ENCODE data around the gene DGCR6L.
"Not testable (repeated sequence)": the region's sequence is repeated elsewhere in the genome, so short reads cannot be mapped to it uniquely, and the experiment has no call there.

The DGCR6L gene

GRCh38 chr22:20273758-20274181 lies 46.1 kb downstream of the DGCR6L start:
- no peak for FAIRE-seq

DNA sequence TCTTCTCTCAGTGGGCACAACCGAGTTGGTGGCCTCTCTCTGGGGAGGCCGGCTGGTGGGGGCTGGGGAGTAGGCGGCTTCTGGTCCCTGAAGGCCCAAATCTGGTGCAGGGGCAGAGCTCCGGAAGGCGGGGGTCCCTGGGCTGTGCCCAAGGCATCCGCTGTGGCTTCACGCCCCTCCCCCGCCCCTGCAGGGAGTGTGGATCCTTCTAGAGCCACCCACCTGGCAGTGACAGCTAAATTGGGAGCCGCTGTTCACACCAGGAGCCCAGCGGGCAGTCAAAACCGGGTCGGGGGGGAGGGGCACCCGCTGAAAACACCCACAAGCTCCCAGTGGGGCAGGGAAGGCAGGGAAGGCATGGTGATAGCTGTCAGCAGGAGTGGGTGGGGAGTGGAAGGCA lies 47.2 kb downstream of the DGCR6L start:
- FAIRE-seq, result no peak

- FAIRE-seq, result no peak
Measured at GRCh38 chr22:20272174-20272573, 47.7 kb downstream of the DGCR6L start.

GRCh38 chr22:20271114-20271994 lies 48.5 kb downstream of the DGCR6L start:
- FAIRE-seq, result no peak

DNA sequence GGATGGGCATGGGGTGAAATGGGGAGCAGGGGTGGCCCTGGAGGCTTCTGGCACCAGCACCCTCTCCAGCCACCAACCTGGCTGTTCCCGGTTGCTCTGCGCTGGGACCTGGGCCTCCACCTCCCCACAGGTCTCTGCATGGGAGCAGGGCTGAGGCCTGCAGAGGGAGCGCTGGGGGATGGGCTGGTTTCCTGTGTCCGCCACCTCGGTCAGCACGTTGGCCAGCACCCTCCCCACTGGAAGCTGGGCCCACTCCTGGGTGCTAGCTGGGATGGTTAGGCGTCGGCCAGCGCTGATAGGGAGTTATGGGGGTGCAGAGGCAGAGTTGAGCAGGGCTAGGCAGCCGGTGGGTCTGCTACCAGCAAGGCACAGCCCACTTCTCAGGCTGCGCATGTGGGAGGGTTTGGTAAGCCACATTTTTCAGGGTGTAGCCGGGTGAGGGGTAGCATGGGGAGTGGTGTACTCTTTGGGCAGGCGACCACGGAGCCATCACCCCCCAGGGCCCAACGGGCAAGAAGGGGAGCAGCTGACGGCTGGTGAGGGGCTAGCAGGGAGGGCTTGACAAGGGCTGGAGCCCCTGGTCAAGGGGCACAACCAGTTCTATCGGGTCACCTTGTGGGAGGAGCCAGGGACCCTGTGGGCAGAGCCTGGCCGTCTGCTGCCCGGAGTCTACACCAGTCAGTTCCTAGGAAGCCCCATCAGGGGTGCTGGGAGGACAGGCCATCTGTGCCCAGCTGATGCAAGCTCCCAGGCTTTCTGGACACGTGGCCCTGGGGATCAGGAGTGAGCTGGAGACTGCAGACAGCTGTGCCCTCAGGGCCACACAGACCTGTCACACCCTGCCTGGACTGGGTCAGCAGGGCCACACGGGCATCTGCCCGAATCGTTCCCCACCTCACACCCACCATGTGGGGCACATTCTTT lies 49.4 kb downstream of the DGCR6L start:
- FAIRE-seq, result peak; percentile 55

- not testable (repeated sequence) for FAIRE-seq
Measured at GRCh38 chr22:20269673-20270072, 50.2 kb downstream of the DGCR6L start.

GRCh38 chr22:20269201-20269600 lies 50.7 kb downstream of the DGCR6L start:
- not testable (repeated sequence) for FAIRE-seq

DNA sequence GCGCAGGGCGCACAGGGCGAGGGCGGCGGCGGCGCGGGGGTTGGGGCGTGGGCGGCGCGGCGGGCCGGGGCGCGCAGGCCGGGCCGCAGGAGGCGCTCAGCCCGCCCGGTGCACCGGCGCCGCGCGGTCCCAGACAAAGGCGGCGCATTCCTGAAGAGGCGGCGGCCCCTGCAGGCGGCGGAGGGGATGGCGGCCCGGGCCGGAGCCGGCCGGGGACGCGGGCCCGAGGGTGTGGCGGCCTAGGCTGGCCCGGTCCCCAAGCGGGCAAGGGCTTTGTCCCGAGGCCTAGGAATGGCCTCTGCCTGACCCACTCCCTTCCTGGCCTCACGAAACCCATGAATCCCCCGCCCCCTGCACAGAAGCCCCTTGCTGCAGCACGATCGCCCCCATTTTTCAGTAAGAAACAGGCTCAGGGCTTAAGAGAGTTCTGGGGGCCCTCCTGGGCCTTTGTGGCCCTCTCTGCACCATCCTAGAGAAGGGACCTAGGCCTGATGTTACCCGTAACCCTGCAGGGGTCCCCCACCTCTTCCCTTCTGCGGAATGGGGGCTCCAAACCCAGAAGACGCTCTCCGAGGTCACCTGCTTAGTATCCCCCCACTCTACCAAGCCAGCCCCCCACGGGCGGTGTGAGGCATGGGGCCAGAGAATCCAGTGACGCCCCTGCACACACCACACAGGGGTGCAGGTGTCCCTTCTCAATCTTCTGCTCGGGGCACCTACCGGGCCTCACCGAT lies 51.4 kb downstream of the DGCR6L start, which contains the start of gene RTN4R:
RTN4R (minus strand) TSS at position 40 of the 734 bp plus-strand sequence. CDS start 226 bp downstream, outside the sequence.
- FAIRE-seq, result no peak

DNA sequence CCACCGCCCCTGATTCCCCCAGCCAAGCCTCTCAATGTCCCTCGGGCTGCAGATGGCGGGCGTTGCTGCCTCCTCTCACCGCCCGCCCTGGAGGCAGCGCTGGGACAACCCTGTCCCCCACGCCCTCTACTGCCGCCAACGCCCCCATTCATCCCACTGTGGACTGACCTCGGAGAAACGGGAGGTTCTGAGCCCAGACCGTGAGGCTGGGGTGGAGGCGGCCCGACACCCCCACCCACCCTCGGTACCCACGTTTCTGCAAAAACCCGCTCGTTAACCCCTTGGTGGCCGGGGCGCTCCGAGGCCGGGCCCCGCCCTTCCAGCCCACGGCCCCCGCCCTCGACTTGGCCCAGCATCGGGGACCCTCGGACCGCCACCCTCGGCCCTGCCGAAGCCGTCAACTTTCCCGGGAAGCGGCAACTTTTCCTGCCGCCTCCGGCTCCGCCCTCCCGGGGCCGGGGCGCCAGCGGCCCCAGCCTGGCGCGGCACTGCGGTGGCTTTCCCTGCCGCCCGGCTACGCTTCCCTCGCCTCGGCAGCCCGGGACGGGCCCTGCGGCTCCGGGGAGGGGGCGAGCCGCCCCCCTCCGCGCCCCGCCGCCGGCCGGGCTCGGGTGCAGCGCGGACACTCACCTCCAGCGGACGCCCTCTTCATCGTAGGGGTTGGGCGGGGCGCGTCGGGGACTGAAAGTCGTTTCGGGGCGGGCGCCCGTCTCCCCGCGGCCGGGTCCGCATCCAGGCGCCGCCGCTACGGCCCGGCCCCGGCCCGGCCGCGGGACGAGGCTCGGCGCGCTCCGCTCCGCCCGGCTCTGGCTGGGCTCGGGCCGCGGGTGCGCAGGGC lies 52.2 kb downstream of the DGCR6L start:
- FAIRE-seq, result no peak

- FAIRE-seq, result not testable (repeated sequence)
Measured at GRCh38 chr22:20266667-20267440, 53.0 kb downstream of the DGCR6L start.

DNA sequence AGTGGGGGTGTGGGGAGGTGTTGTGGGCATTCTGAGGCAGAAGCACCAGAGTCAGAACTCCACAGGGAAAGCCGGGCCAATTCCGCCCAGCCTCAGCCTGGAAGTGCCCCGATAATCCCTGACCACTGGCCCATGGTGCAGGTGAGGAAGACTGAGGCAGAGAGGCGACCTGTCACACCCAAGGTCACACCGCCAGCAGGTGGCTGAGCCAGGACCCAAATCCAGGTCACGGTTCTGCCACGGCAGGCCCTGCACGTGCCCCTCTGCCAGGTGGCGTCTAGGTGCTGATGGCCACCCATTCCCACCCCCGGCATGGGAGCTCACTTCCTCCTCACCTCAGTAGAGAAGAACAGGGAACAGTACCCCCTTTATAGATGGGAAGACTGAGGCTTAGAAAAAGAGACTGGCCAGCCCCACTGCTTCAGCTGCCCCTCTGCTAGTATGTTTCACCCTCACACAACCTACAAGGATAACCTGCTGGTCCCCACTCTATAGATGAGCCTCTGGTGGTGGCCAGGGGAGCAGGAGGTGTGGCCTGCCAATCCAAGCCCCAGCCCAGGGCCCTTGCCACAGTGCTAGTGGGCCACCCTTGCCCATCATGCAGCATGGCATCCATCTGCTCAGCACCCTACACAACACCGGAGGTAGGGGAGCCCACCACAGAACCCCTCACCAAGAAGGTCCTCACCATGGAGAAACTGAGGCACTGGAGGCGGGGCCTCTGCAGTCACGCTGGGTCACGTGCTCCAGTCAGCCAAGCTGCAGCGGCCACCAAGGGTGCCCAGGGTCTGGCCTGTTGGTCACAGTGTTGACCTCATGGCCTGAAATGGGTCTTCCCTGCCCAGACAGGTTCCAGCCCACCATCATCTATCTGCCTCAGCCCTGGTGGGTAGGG lies 53.8 kb downstream of the DGCR6L start:
- FAIRE-seq, result not testable (repeated sequence)

- FAIRE-seq, result no peak
Measured at GRCh38 chr22:20264614-20265452, 55.0 kb downstream of the DGCR6L start.
